GM21576 (cell line): ENCODE data around the gene HECW1.
"Not testable (repeated sequence)": the region's sequence is repeated elsewhere in the genome, so short reads cannot be mapped to it uniquely, and the experiment has no call there.

Source experiments
- ATAC-seq: cut with Tn5 transposase; IDR thresholded peaks from one replicate; pipeline ENCODE4 v1.9.1; 2021; ENCODE audit warnings: mild to moderate bottlenecking, moderate library complexity; ENCODE audit not compliant: unreplicated experiment

The HECW1 gene

GRCh38 chr7:43201912-43202311 is 89.5 kb downstream of the HECW1 start:
- no peak for ATAC-seq

- ATAC-seq: no peak
Observed at GRCh38 chr7:43204081-43204480, 91.6 kb downstream of the HECW1 start.

GRCh38 chr7:43205171-43205795 is 92.8 kb downstream of the HECW1 start:
- no peak for ATAC-seq

GRCh38 chr7:43208242-43208641 is 95.8 kb downstream of the HECW1 start:
- no peak for ATAC-seq

GRCh38 chr7:43210539-43210938 is 98.1 kb downstream of the HECW1 start:
- ATAC-seq: not testable (repeated sequence)

- no peak for ATAC-seq
Observed at GRCh38 chr7:43211286-43211685, 98.8 kb downstream of the HECW1 start.

GRCh38 chr7:43211693-43212092 is 99.2 kb downstream of the HECW1 start:
- no peak for ATAC-seq

GRCh38 chr7:43212921-43213320 is 100.5 kb downstream of the HECW1 start:
- ATAC-seq: no peak

- ATAC-seq: no peak
Observed at GRCh38 chr7:43215061-43215460, 102.6 kb downstream of the HECW1 start.

GRCh38 chr7:43217055-43217454 is 104.6 kb downstream of the HECW1 start:
- ATAC-seq: no peak

GRCh38 chr7:43218901-43219300 is 106.5 kb downstream of the HECW1 start:
- ATAC-seq: not testable (repeated sequence)

GRCh38 chr7:43220250-43220649 is 107.8 kb downstream of the HECW1 start:
- no peak for ATAC-seq

GRCh38 chr7:43220742-43221141 is 108.3 kb downstream of the HECW1 start:
- no peak for ATAC-seq

GRCh38 chr7:43229801-43230200 is 117.4 kb downstream of the HECW1 start:
- ATAC-seq: no peak

- no peak for ATAC-seq
Observed at GRCh38 chr7:43232366-43232765, 119.9 kb downstream of the HECW1 start.

GRCh38 chr7:43234073-43234472 is 121.6 kb downstream of the HECW1 start:
- no peak for ATAC-seq

- ATAC-seq: no peak
Observed at GRCh38 chr7:43234968-43235367, 122.5 kb downstream of the HECW1 start.

GRCh38 chr7:43240565-43240964 is 128.1 kb downstream of the HECW1 start:
- no peak for ATAC-seq

- no peak for ATAC-seq
Observed at GRCh38 chr7:43242628-43243255, 130.3 kb downstream of the HECW1 start.

GRCh38 chr7:43244232-43244631 is 131.8 kb downstream of the HECW1 start:
- no peak for ATAC-seq

- ATAC-seq: no peak
Observed at GRCh38 chr7:43244784-43245183, 132.3 kb downstream of the HECW1 start.

- no peak for ATAC-seq
Observed at GRCh38 chr7:43247757-43248156, 135.3 kb downstream of the HECW1 start.

GRCh38 chr7:43248553-43248952 is 136.1 kb downstream of the HECW1 start:
- no peak for ATAC-seq
